ENCODE data around the gene LEPR.

LEPR gene

DNA sequence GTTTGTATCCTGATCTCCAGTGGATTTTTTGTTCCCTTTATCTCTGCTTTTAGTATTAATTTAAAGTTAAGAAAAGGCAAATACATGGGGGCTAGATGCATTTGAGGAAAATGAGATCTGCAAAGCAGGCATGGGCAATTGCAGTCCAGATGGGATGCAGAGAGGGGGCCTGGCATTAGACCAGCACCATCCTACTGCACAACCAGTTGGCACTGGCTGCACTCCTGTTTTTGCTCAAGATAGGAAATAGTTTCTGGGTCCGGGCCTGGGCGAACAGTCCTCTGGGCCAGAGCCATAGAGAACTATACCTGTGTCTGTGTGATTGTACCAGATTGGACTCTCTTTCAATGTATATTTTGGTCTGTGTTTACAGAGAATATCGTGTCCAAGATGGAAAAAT is 34.0 kb upstream of the LEPR start:
- DNase-seq (ENCODE audit: extremely low read depth, insufficient read length) = no peak
- H3K36me3 ChIP-seq (ENCODE audit: control insufficient read depth, insufficient read depth, low read length) = no peaks in the 10 kb centered on the region; the same call in 1 of the 2 replicates
- no peak overlapping the region for H3K4me3 ChIP-seq (replicated peaks; ENCODE audit: low read depth, low read length)
- TF ChIP-seq CTCF (IDR thresholded peaks at IDR 0.05; ENCODE audit: insufficient read depth, low read length, poor library complexity, severe bottlenecking) = no peak
- H3K27me3 ChIP-seq (replicated peaks; ENCODE audit: control insufficient read depth, insufficient read depth, low read length) = no peaks in the 10 kb centered on the region

DNA sequence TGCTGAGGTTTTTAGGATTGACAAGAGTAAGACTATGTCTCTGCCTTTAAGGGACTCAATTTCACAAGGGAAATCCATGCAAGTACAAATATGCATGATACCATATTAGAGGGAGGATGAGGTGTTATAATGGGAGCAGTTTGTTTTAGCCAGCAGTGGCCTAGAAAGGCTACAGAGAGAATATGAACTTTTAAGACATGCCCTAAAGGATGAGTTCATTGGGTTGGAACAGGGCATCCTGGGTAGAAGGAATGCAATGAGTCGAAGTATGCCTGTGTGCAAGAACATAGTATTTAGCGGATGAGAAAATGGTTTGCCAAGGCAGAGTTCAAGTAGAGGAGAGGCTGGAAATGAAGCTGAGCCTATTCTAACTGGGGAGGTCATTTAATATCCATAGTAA is 32.6 kb upstream of the LEPR start:
- Histone ChIP-seq H3K27me3 (replicated peaks; ENCODE audit: control insufficient read depth, insufficient read depth, low read length) (no peaks in the 10 kb centered on the region), H3K4me3 (replicated peaks; ENCODE audit: low read depth, low read length) (no peak overlapping the region), H3K36me3 (ENCODE audit: control insufficient read depth, insufficient read depth, low read length) (no peaks in the 10 kb centered on the region; the same call in 1 of the 2 replicates)
- no peak for TF ChIP-seq CTCF (IDR thresholded peaks at IDR 0.05; ENCODE audit: insufficient read depth, low read length, poor library complexity, severe bottlenecking)
- DNase-seq (ENCODE audit: extremely low read depth, insufficient read length) = no peak

DNA sequence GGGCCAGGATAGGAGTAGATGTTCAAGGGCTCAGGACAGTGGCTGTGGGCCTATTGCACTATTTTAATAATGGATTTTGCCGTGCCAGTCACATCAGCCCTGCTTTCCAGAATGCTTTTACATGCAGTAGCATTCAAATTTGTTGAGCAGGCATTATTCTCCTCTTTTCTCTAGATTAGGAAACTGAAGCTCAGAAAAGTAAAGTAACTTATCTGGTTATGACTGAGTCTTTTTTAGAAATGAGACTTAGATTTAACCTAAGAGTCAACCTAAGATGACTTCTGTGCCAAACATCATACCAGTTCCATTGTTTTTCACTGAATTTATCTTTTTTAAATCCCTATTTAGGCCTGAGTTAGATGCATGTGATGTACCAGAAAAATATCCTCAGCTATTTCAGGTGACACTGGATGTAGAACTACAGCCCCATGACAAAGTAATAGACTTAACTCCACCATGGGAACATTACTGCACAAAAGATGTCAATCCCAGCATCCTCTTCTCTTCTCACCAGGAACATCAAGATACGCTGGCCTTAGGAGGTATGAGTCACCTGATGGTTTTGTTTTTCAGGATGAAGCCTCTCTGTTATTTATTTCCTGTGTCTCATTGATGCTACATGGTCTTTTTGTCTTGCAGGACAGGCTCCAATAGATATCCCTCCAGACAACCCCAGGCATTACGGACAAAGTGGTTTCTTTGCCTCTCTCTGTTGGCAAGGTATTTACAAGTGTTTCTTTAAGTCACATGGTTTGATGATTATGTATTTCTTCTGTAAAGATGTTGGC is 31.4 kb upstream of the LEPR start:
- TF ChIP-seq CTCF (IDR thresholded peaks at IDR 0.05; ENCODE audit: insufficient read depth, low read length, poor library complexity, severe bottlenecking) = no peak
- H3K36me3 ChIP-seq (ENCODE audit: control insufficient read depth, insufficient read depth, low read length) = no peaks in the 10 kb centered on the region; the same call in 1 of the 2 replicates
- no peak for DNase-seq (ENCODE audit: extremely low read depth, insufficient read length)
- H3K27me3 ChIP-seq (replicated peaks; ENCODE audit: control insufficient read depth, insufficient read depth, low read length) = no peaks in the 10 kb centered on the region
- no peak overlapping the region for H3K4me3 ChIP-seq (replicated peaks; ENCODE audit: low read depth, low read length)

- Histone ChIP-seq H3K27me3 (replicated peaks; ENCODE audit: control insufficient read depth, insufficient read depth, low read length) (no peaks in the 10 kb centered on the region), H3K36me3 (ENCODE audit: control insufficient read depth, insufficient read depth, low read length) (no peaks in the 10 kb centered on the region; the same call in 1 of the 2 replicates), H3K4me3 (replicated peaks; ENCODE audit: low read depth, low read length) (no peak overlapping the region)
- DNase-seq (ENCODE audit: extremely low read depth, insufficient read length) = no peak
- no peak for TF ChIP-seq CTCF (IDR thresholded peaks at IDR 0.05; ENCODE audit: insufficient read depth, low read length, poor library complexity, severe bottlenecking)
Measured at GRCh38 chr1:65392497-65392896, 28.0 kb upstream of the LEPR start.

DNA sequence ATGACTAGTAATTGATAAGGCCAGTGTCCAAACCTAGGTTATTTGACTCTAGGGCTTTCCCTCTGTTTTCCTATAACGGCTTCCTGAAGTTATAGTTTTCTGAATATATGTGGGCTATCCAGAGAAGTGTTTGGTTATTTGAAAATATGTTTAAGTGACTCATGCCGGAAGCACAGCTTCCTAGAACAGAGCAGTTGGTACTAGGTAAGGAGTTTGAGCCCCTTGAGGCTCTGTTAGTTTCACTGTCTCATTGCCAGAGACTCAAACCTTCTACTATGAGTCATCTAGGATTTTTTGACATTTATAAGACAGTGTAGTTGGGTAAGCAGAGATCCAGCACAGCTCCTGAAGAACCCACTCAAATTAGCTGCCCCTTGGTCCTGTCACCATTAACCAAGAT is 27.1 kb upstream of the LEPR start:
- Histone ChIP-seq H3K4me3 (replicated peaks; ENCODE audit: low read depth, low read length) (no peak overlapping the region), H3K27me3 (replicated peaks; ENCODE audit: control insufficient read depth, insufficient read depth, low read length) (no peaks in the 10 kb centered on the region), H3K36me3 (ENCODE audit: control insufficient read depth, insufficient read depth, low read length) (no peaks in the 10 kb centered on the region; the same call in 1 of the 2 replicates)
- DNase-seq (ENCODE audit: extremely low read depth, insufficient read length) = peak; percentile 33
- no peak for TF ChIP-seq CTCF (IDR thresholded peaks at IDR 0.05; ENCODE audit: insufficient read depth, low read length, poor library complexity, severe bottlenecking)
